IgD-negative memory B cell (primary cell): Measurements from ENCODE around the gene C10orf90. TPM values are rescaled to one million over a fixed set of nuclear protein-coding genes. Genes with fewer than 3 reads are reported as not detected.

Experiments used
- H3K27ac Mint-ChIP-seq, 3 donors: one replicate each; pipeline ENCODE4 v1.8.0; 2020 to 2022; ENCODE audit warnings: mild to moderate bottlenecking in 3 of 3, mixed read lengths in 3 of 3, moderate library complexity in 1 of 3
- H3K27me3 Mint-ChIP-seq: one replicate; pipeline ENCODE4 v1.8.0; 2021; ENCODE audit warnings: mixed read lengths
- H3K36me3 Mint-ChIP-seq: one replicate; pipeline ENCODE4 v1.8.0; 2020; ENCODE audit warnings: mild to moderate bottlenecking, mixed read lengths
- H3K4me1 Mint-ChIP-seq, 3 donors: one replicate each; pipeline ENCODE4 v1.8.0; 2020 to 2022; ENCODE audit warnings: mixed read lengths in 3 of 3, mild to moderate bottlenecking in 1 of 3
- H3K4me3 Mint-ChIP-seq, 4 donors: one replicate each; pipeline ENCODE4 v1.8.0; 2020 to 2022; ENCODE audit warnings: mild to moderate bottlenecking in 4 of 4, mixed read lengths in 4 of 4, moderate library complexity in 3 of 4
- H3K9me3 Mint-ChIP-seq, 3 donors: one replicate each; pipeline ENCODE4 v1.8.0; 2020 to 2021; ENCODE audit warnings: mixed read lengths in 3 of 3, mild to moderate bottlenecking in 1 of 3
- polyA plus RNA-seq: library from polyadenylated mRNA; unstranded; fragments of 300-500 nt; fragmentation: Illumina TruSeq; gene quantifications from one replicate; pipeline ENCODE4 v1.2.3, GENCODE V29; 2021

Gene C10orf90
- polyA plus RNA-seq, 1 donor from 2014 or later = not detected

DNA sequence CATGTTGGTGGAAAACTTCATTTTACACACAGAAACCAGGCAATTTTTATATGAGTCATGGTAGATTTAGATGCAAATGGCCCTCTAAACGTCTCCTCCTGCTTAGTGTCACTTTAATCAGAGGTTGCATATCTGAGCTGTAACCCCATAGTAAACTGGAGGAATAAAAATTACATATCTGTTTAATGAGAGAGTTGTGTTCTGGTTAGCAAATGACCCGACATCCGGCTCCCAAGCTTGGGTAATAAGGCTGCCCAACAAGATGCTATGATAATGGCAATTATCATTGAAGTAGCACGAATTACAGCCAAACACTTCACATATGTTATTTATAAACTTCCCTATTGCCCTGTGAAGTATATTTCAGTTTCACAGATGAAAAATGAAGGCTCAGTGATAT is 271.6 kb downstream of the C10orf90 start:
- Mint-ChIP-seq H3K36me3 (no peaks in the 10 kb centered on the region), H3K4me1 (no peaks in the 10 kb centered on the region)

DNA sequence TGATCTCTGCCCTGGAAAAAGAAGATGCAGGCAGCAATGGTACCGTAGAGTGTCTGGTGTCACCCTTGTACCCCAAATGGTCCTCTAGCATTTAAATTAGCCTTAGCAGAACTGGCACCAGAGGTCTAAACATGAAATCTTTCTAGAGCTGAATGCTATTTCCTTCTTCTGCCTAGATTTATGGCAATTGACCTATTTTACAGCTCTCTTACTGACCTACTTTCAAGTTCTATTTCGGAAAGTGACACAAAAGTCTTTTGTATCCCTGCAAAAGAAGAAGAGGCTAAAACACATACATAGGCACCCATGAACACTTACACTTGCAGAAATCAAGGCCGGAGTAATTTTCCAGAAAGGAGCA is 272.1 kb downstream of the C10orf90 start:
- no peak overlapping the region for H3K4me3 Mint-ChIP-seq
- no peaks in the 10 kb centered on the region for H3K4me1 Mint-ChIP-seq
- peaks cover 2 to 13% (median 2%) of the 10 kb centered on the region in 3 donors for H3K9me3 Mint-ChIP-seq
- peaks cover 1% of the 10 kb centered on the region for H3K27me3 Mint-ChIP-seq
- H3K27ac Mint-ChIP-seq = no peak overlapping the region
- H3K36me3 Mint-ChIP-seq = no peaks in the 10 kb centered on the region

More for the DNA sequence above, 271.6 kb downstream of the C10orf90 start:
- peaks cover 1% of the 10 kb centered on the region for H3K27me3 Mint-ChIP-seq
- H3K27ac Mint-ChIP-seq = no peak overlapping the region
- peaks cover 0 to 13% (median 2%) of the 10 kb centered on the region in 3 donors for H3K9me3 Mint-ChIP-seq
- H3K4me3 Mint-ChIP-seq = no peak overlapping the region

DNA sequence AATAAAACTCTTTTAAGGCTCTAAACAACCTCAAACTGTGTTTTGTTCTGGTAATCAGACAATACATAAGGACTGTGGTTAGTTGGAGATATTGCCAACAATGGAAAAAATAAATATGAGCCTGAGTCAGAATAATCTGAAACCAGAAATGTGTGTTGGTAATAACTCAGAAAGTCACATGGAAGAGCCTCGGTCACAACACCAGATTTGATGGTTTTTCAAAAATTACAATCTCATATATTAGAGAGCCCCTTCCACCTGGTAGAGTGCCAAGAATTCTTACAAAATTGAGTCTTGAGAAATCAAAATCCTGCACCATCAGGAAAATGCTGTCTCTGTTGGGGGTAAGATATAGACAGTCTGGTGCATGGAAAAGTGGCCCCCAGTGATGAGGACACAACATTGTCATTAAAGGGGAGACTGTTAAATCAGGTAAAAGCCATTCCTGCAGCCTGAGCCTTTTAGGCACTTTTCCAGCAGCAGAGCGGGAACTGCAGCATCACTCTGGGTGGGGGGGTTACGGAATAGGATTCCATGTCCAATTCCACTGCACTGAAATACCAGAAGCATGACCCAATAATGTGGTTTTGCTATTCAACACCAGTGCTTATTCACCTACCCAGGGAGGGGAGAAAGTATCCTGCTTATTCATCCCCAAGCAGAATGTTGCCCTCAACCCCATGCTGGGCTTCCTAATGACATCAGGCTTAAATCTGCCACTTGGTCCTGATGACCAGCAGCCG is 272.7 kb downstream of the C10orf90 start:
- Mint-ChIP-seq H3K4me1 (no peaks in the 10 kb centered on the region), H3K27ac (no peak overlapping the region), H3K4me3 (no peak overlapping the region), H3K27me3 (peaks cover 1% of the 10 kb centered on the region), H3K9me3 (peaks cover 2 to 13% (median 3%) of the 10 kb centered on the region in 3 donors), H3K36me3 (no peaks in the 10 kb centered on the region)

DNA sequence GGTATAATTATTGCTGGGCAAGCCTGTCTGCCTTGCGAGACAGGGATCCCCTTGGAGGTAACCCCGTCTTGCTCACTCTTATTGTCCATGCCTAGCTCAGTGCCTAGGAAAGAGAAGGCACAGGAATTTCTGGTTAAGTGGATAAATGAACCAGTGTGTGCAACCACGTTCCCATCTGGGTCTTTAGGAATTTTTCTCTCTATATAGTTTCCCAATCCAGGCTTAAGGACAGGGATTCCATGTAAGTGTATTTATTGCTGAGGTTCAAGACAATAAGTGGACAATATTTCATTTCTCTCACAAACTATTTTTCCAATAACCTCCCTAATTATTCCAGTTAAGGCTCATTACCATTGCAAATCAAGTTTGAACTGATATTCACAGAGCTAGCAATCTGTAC is 273.3 kb downstream of the C10orf90 start:
- Mint-ChIP-seq H3K4me1 (no peaks in the 10 kb centered on the region), H3K9me3 (peaks cover 2 to 13% (median 2%) of the 10 kb centered on the region in 3 donors), H3K27me3 (peaks cover 1% of the 10 kb centered on the region), H3K36me3 (no peaks in the 10 kb centered on the region), H3K27ac (no peak overlapping the region), H3K4me3 (no peak overlapping the region)

DNA sequence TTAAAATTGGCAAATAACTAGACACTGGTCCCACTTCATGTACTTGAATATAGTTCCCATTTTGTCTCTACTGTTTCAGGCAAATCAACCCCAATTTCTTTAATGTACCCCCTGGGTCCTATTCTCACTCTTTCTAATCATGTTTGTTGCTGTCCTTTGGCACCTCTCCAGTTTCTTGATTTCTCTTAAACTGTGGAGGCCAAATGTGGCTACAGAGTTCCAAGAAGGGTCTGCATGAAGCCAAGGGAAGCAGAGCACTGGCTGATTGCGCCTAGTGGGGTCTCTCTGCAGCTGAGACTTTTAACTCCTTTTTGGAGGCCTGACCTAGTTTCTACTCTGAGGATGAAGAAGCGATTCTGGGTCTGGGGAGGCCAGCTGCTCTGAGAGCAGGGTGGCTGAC is 275.5 kb downstream of the C10orf90 start:
- Mint-ChIP-seq H3K27ac (no peak overlapping the region), H3K4me3 (no peak overlapping the region), H3K4me1 (peaks cover 0 to 1% (median 0%) of the 10 kb centered on the region in 3 donors), H3K36me3 (no peaks in the 10 kb centered on the region), H3K27me3 (peaks cover 1% of the 10 kb centered on the region), H3K9me3 (peaks cover 2 to 13% (median 2%) of the 10 kb centered on the region in 3 donors)

DNA sequence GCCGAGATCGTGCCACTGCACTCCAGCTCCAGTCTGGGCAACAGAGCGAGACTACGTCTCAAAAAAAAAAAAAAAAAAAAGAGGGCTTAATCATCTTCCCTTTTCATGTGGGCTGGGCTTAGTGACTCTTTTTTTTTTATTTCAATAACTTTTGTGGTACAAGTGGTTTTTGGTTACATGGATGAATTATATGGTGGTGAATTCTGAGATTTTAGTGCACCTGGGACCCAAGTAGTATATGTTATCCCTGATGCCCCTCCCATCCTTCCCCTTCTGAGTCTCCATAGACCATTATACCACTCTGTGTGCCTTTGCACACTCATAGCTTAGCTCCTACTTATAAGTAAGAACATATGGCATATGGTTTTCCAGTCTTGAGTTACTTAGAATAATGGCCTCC is 277.4 kb downstream of the C10orf90 start:
- Mint-ChIP-seq H3K27ac (no peak overlapping the region), H3K4me3 (no peak overlapping the region), H3K36me3 (no peaks in the 10 kb centered on the region), H3K9me3 (peaks cover 2 to 13% (median 3%) of the 10 kb centered on the region in 3 donors), H3K4me1 (peaks cover 0 to 1% (median 0%) of the 10 kb centered on the region in 3 donors), H3K27me3 (peaks cover 5% of the 10 kb centered on the region)

DNA sequence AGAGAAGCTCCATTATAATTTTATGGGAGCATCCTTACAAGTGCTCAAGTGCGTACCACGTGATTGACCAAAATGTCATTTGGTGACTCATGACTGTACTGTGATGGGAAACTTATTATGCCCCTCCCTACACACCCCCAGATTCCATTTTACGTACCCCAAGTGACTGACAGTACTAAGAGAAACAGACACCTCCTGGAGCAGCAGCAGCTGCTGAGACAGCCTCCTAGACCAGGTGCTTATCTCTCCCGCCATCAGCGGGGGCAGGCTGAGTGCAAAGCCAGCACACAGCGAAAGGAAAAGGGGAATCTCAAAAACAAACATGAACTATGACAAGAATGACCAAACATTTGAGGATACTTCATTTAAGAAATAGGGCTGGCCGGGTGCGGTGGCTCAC is 278.0 kb downstream of the C10orf90 start:
- Mint-ChIP-seq H3K4me3 (no peak overlapping the region), H3K9me3 (peaks cover 2 to 13% (median 3%) of the 10 kb centered on the region in 3 donors), H3K27me3 (peaks cover 5% of the 10 kb centered on the region), H3K36me3 (no peaks in the 10 kb centered on the region), H3K4me1 (peaks cover 0 to 1% (median 0%) of the 10 kb centered on the region in 3 donors), H3K27ac (no peak overlapping the region)

DNA sequence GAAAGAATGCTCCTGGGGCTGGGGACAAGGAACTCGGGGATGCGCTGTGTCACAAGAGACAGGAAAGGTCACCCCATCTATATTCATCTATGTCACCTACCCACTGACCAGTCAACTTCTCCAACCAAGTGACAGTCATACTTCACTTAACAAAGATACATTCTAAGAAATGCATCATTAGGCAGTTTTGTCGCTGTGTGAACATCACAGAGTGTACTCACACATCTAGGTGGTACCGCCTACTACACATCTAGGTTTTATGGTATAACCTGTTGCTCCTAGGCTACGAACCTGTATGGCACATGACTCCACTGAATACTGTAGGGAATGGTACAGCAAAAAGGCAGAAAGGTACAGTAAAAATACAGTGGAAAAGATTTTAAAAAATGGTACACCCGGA is 278.4 kb downstream of the C10orf90 start:
- H3K9me3 Mint-ChIP-seq = peaks cover 2 to 13% (median 4%) of the 10 kb centered on the region in 3 donors
- no peak overlapping the region for H3K4me3 Mint-ChIP-seq
- peaks cover 0 to 2% (median 1%) of the 10 kb centered on the region in 3 donors for H3K4me1 Mint-ChIP-seq
- no peaks in the 10 kb centered on the region for H3K36me3 Mint-ChIP-seq
- H3K27me3 Mint-ChIP-seq = peaks cover 8% of the 10 kb centered on the region
- no peak overlapping the region for H3K27ac Mint-ChIP-seq

DNA sequence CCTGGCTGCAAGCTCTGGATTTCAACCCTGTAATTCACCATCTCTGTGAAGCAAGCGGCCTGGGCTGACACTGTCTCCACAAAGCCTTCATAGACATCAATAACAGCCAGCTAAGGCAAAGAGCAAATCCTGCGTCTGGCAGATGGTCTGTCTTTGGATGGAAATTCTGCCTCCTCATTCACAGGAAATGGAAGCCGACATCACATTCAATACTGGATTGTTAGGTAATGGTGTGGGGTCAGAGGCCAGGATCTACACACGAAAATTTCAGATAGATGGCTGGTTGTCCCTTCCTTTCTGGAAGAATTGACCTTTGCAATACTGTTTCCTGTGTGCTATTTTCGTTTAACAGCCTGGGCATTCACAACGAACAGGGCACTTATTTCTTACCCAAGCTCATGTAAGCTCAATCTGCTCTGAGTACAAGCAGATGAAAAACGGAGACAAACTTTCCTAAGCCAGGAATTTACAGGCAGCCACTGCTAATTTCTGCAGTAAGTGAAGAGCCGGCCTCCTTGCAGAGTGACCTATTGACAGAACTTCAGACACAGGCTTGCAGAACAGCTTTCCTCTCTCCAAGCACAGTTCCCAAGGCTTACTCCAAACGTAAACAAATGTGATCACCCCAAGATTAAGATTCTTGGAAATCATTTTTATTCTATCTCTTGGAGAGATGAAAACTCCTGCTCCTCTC is 279.2 kb downstream of the C10orf90 start:
- no peak overlapping the region for H3K4me3 Mint-ChIP-seq
- peaks cover 2 to 17% (median 7%) of the 10 kb centered on the region in 3 donors for H3K9me3 Mint-ChIP-seq
- peaks cover 13% of the 10 kb centered on the region for H3K27me3 Mint-ChIP-seq
- H3K4me1 Mint-ChIP-seq = peaks cover 0 to 4% (median 1%) of the 10 kb centered on the region in 3 donors
- H3K36me3 Mint-ChIP-seq = peaks cover 3% of the 10 kb centered on the region
- no peak overlapping the region for H3K27ac Mint-ChIP-seq

DNA sequence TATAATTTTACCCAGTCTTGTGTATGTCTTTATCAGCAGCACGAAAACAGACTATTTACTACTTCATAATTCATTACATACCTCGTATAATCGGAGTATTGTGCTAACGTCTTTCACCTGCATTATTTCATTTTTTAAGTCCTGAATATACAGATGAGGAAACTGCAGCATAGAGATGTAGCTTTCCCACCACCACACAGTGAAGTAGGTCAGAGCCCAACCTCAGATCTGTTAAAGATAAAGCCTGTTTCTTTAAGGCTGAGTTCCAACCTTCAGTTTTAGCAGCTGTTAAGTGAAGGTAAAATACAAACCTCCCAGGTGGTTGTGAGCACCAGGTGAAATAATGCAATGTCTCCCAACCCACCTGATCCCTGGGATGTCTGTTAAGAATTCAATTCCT is 280.2 kb downstream of the C10orf90 start:
- H3K27me3 Mint-ChIP-seq = peaks cover 19% of the 10 kb centered on the region
- H3K4me3 Mint-ChIP-seq = no peak overlapping the region
- H3K9me3 Mint-ChIP-seq = peaks cover 2 to 17% (median 13%) of the 10 kb centered on the region in 3 donors
- H3K4me1 Mint-ChIP-seq = peaks cover 0 to 4% (median 1%) of the 10 kb centered on the region in 3 donors
- no peak overlapping the region for H3K27ac Mint-ChIP-seq
- H3K36me3 Mint-ChIP-seq = peaks cover 3% of the 10 kb centered on the region

DNA sequence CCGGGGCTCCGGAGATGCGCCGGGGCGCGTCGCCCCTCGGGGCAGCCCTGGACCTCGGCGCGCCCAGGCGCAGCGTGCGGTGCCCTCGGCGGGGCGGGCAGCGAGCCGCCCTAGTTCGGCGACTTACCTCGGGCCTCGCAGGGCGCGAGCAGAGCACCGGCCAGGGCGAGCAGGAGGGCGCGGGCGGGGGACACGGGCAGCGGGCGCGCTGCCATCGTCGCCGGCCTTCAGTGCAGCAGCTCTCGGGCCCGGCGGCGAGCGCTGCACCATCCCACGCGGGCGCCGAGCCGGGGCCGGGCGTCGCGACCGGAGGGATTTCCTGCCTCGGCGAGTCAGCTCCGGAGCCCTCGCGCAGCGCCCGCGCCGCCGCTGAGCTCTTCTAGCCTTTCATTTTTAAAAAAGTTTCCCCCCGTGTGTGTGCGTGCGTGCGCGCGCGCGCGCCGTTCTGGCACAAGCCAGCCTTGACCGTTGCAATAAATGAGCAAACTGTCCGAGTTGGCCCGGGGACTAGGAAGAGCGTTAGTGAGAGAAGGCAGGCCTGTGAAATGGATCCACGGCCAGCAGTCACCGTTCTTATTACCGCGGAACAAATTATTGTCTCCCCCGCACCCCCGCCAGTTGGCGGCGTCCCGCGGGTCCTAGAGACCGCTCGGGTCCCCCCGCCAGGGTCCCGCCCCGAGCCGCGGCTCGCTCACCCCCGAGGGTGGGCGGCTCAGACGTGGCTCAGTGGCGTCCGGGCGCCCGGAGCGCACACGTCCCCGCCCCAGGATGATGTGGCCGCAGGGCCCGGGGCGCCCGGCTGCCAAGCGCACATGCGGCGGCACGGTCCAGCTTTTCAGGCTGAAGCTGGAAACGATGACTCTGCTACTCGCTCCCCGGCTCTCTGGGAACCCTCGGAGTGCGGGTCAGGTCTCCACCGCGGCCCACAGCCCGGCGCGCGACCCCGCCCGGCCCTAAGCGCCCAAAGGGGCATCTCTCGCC is 282.3 kb downstream of the C10orf90 start, which contains the start of gene ADAM12:
ADAM12 (minus strand) TSS at position 547 of the 981 bp plus-strand sequence; CDS start at position 215, 332 bp downstream.
- H3K27me3 Mint-ChIP-seq = peaks cover 18% of the 10 kb centered on the region
- peak within 1 kb of the TSS in 3 of 4 donors; percentile 55 to 85 (median 83) for H3K4me3 Mint-ChIP-seq
- H3K27ac Mint-ChIP-seq = peak within 1 kb of the TSS in 1 of 3 donors; percentile 78
- peaks cover 0 to 4% (median 1%) of the 10 kb centered on the region in 3 donors for H3K4me1 Mint-ChIP-seq
- H3K9me3 Mint-ChIP-seq = peaks cover 0 to 13% (median 12%) of the 10 kb centered on the region in 3 donors
- H3K36me3 Mint-ChIP-seq = peaks cover 3% of the 10 kb centered on the region

DNA sequence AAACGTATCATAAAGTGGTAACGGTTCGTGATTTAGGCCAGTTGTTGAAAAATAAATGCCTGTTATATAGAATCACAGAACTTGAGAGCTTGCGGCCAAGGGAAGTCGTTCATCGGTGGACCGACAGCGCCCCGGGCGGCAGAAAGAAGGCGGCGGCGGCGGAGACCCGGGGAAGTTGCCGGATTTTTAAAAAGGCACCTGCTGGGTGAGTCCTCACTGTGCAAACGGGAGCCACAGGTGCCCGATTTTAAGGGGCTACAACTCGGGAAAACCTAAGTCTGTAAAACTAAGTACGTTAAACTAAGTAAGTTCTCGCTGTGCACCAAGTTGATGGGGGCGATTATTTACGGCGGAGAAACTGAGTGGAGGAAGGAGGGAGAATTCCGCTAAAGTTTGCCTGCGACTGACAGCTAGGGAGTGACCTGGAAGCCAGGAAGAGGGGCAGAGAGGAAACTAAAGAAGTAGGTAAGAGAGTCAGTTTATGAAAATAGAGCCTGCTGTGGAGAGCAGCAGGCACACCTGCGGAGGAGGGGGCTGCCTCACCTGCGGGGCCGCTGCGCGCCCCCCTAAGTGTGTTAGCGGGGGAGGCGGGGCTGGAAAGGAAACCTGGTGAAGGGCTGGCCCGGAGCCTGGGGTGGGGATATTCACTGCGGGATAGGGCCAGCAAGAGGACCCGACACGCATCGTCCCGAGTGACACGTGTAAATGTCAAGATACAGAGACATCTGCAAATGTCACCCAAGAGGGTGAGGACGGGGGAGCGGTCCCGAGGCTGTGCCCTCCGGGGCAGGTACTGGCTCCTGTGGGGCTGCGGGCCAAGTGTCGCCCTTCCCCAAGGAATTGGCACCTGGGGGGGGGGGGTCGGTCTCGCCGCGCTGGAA is 283.2 kb downstream of the C10orf90 start:
- peaks cover 0 to 4% (median 1%) of the 10 kb centered on the region in 3 donors for H3K4me1 Mint-ChIP-seq
- H3K9me3 Mint-ChIP-seq = peaks cover 0 to 15% (median 11%) of the 10 kb centered on the region in 3 donors
- peaks cover 18% of the 10 kb centered on the region for H3K27me3 Mint-ChIP-seq
- H3K4me3 Mint-ChIP-seq = peak overlapping the region in 3 of 4 donors; percentile 55 to 85 (median 83)
- H3K27ac Mint-ChIP-seq = no peak overlapping the region
- peaks cover 3% of the 10 kb centered on the region for H3K36me3 Mint-ChIP-seq

DNA sequence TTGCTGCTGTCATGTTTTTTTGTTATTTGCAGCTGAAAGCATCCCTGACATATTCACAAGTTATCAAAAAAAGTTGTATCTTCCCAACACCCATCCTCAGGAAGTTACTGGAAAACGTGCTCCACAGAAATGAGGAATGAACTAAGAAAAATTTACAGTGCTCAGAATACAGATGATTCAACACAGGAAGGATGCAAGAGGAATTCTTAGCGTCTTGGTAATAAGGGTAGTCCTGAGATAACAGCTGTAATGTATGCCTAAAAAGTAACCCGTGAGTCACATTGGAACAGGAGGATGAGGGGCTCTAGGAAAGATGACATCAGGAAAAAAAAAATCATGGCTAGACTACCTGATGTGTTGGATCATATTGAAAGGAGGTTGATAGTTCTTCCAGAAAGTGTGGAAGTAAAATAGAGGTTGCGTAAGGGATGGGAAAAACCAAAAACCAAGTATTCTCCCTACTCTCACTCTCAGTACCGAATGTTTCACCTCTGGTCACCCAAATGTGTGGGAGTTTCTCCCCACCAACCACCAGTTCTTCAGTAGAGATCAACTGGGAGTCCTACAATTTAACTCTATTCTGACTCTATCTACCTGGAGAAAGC is 286.1 kb downstream of the C10orf90 start:
- H3K27me3 Mint-ChIP-seq = peaks cover 15% of the 10 kb centered on the region
- peaks cover 3% of the 10 kb centered on the region for H3K36me3 Mint-ChIP-seq
- H3K4me1 Mint-ChIP-seq = peaks cover 0 to 4% (median 0%) of the 10 kb centered on the region in 3 donors
- no peak overlapping the region for H3K27ac Mint-ChIP-seq
- H3K4me3 Mint-ChIP-seq = no peak overlapping the region
- H3K9me3 Mint-ChIP-seq = peaks cover 2 to 22% (median 11%) of the 10 kb centered on the region in 3 donors
